ENCODE data around the gene RALGPS1.

The RALGPS1 gene

GRCh38 chr9:127194881-127195713 is 280.5 kb downstream of the RALGPS1 start:
- H3K4me3 ChIP-seq (replicated peaks in 1 of 2; ENCODE audit: low read depth in 2 of 2, low read length in 2 of 2) = no peak overlapping the region
- DNase-seq (ENCODE audit: low read depth in 2 of 2) = no peak
- no peak for TF ChIP-seq CTCF (IDR thresholded peaks at IDR 0.05; ENCODE audit: low read depth, low read length)

GRCh38 chr9:127195976-127196825 is 281.6 kb downstream of the RALGPS1 start:
- H3K4me3 ChIP-seq (replicated peaks in 1 of 2; ENCODE audit: low read depth in 2 of 2, low read length in 2 of 2) = no peak overlapping the region
- DNase-seq (ENCODE audit: low read depth in 2 of 2) = no peak
- TF ChIP-seq CTCF (IDR thresholded peaks at IDR 0.05; ENCODE audit: low read depth, low read length) = no peak

- no peak overlapping the region for H3K4me3 ChIP-seq (replicated peaks in 1 of 2; ENCODE audit: low read depth in 2 of 2, low read length in 2 of 2)
- TF ChIP-seq CTCF (IDR thresholded peaks at IDR 0.05; ENCODE audit: low read depth, low read length) = no peak
- DNase-seq (ENCODE audit: low read depth in 2 of 2) = no peak
Observed at GRCh38 chr9:127196826-127197145, 282.2 kb downstream of the RALGPS1 start.

GRCh38 chr9:127197186-127197860 is 282.7 kb downstream of the RALGPS1 start:
- no peak for DNase-seq (ENCODE audit: low read depth in 2 of 2)

GRCh38 chr9:127197861-127198430 is 283.4 kb downstream of the RALGPS1 start:
- DNase-seq (ENCODE audit: low read depth in 2 of 2) = peak in 1 of 2 donors; percentile 69

More at GRCh38 chr9:127197186-127197860, 282.7 kb downstream of the RALGPS1 start:
- no peak overlapping the region for H3K4me3 ChIP-seq (replicated peaks in 1 of 2; ENCODE audit: low read depth in 2 of 2, low read length in 2 of 2)
- TF ChIP-seq CTCF (IDR thresholded peaks at IDR 0.05; ENCODE audit: low read depth, low read length) = no peak

More at GRCh38 chr9:127197861-127198430, 283.4 kb downstream of the RALGPS1 start:
- no peak for TF ChIP-seq CTCF (IDR thresholded peaks at IDR 0.05; ENCODE audit: low read depth, low read length)
- no peak overlapping the region for H3K4me3 ChIP-seq (replicated peaks in 1 of 2; ENCODE audit: low read depth in 2 of 2, low read length in 2 of 2)
